GM19324 (cell line): Measurements from ENCODE around the gene LRFN3.
A peak's percentile ranks its signal among the peaks of the same experiment; 100 is the strongest.
"Not testable (repeated sequence)": the region's sequence is repeated elsewhere in the genome, so short reads cannot be mapped to it uniquely, and the experiment has no call there.

ENCODE experiments used
- ATAC-seq: cut with Tn5 transposase; IDR thresholded peaks from one replicate; pipeline ENCODE4 v1.9.1; 2021; ENCODE audit warnings: mild to moderate bottlenecking, moderate library complexity; ENCODE audit not compliant: unreplicated experiment, low FRiP score

LRFN3 gene

DNA sequence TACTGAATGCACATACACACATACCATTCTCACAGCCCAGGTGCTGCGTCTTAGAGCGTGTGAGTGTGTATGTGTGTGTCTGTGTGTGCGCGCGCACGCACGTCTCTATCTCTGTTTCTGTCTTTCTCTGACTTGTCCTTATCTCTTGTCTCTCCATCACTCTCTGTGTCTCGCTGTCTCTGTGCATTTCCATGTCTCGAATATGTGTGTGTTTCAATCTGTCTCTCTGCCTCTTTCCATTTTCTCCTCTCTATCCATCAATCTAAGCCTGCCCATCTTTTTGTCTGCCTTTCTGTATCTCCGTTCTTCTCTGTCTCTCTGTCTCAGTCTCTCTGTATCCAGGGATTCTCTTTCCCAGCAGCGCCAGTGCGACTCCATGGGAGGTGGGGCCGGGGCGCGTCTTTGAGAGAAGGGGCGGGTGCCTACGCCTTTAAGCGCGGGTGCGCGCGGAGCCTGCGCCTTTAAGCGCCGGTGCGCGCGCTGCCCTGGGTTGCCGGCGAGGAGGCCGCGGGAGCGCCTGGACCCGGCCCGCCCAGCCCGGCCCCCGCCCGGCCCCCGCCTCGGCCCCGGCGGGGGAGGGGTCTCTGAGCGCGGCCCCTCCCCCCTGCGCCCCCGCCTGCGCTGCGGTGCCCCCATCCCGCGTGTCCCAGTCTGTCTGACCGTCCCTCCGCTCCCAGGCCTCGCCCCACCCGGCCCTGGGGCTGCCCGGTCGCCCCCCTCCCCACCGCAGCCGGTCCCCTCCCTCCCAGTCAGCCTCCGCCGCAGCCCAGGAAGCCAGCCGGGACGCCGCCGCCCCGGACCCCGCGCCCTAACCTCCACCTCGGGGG is at the start of gene LRFN3:
LRFN3 (plus strand) TSS at position 464 of the 827 bp plus-strand sequence. CDS start 3,052 bp downstream, outside the sequence.
- no peak for ATAC-seq

DNA sequence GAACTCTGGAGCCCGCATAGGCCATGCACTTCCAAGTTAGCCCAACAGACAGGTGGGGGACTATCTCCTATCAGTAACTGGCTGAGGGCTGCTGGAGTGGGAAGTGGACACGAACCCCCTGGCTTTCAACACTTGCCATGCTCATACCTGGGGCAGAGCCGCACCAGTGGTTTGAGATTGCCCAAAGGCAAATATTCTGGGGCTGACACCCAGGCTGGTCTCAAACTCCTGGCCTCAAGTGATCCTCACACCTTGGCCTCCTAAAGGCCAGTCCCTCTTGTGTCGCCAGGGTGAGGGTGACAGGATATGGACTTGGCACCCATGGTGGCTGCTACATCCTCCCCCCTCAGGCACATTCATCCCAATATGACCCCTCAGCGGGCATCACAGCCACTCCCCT is 49.0 kb upstream of the LRFN3 start:
- no peak for ATAC-seq

DNA sequence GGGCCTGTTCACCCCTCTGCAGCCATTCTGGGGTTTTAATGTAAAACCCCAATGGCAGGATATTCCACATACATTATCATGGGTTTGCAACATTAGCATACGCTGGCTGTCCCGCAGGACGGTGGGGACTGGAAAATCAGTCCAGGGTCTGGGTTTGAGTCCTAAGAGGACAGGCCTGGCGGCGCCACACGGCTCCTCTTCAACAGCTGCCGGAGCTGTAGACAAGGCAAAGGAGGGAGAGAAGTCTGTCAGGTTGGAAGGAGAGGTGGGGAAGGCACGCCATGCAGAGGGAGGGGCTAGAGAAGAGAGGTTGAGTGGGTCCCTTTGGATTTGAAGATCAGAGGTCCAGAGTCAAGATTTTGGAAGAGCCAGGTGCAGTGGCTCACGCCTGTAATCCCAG is 47.8 kb upstream of the LRFN3 start:
- no peak for ATAC-seq

- ATAC-seq, result no peak
Observed at GRCh38 chr19:35889370-35890112, 46.6 kb upstream of the LRFN3 start.

- ATAC-seq, result no peak
Observed at GRCh38 chr19:35890113-35890650, 46.0 kb upstream of the LRFN3 start.

DNA sequence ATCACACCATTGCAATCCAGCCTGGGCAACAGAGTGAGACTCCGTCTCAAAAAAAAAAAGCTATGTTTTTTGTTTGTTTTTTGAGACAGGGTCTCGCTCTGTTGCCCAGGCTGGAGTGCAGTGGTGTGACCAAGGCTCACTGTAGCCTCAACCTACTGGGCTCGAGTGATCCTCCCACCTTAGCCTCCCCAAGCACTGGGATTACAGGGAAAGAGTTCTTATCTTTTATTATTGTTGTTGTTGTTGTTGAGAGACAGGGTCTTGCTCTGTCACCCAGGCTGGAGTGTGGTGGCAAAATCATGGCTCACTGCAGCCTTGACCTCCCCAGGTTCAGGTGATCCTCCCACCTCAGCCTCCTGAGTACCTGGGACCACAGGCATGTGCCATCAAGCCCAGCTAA is 44.4 kb upstream of the LRFN3 start:
- ATAC-seq, result not testable (repeated sequence)

GRCh38 chr19:35894342-35894741 is 41.8 kb upstream of the LRFN3 start:
- ATAC-seq, result no peak

DNA sequence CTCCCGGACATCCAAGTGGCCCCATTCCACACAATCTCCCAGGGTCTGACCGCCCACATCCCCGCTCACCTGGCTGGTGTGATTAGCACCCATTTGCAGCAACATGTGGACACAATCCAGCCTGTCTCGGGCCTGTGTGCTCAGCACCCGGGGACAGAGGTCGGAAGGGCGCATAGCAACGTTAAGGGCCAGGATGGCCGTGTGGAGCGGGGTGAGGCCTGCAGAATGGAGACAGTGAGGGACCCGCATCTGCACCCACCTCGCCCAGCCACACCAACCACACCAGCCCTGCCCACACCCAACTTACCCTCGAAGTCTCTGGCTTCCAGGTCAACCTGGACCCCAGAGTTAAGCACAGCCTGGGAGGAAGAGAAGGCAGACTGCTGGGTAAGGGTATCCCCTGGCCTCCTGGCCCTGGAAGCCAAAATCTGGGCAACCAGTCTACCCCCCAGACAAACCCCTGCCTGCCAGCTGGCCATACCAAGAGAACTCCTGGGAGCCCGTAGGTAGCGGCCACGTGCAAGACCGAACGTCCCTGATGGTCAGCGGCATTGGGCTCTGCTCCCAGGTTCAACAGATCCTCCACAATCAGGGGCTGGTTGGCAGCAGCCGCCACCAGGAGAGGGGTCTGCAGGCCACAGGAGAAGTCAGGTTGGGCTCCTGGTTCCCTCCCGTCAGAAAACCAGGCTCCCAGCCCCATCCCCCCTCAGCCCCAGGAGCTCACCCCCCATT is 40.1 kb upstream of the LRFN3 start:
- ATAC-seq, result no peak

GRCh38 chr19:35896643-35897040 is 39.5 kb upstream of the LRFN3 start:
- ATAC-seq, result no peak

- no peak for ATAC-seq
Observed at GRCh38 chr19:35897706-35898451, 38.3 kb upstream of the LRFN3 start.

DNA sequence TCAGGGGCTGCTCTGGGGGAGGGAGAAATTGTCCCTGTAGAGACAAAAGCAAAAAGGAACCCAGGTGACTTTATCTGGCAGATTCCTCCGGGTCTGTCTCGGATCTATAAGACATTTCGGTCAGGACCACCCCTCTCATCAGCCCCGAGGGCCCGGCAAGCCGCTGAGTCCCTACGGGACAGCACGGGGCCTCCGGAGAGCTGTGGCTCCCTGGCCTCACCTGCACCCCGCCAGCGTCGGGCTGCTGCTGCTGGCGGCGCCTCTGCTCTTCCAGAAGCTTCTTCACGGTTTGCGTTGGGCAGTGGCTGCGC is 37.7 kb upstream of the LRFN3 start:
- ATAC-seq, result no peak

GRCh38 chr19:35899547-35900214 is 36.5 kb upstream of the LRFN3 start:
- peak; percentile 46 for ATAC-seq

GRCh38 chr19:35901055-35901644 is 35.0 kb upstream of the LRFN3 start:
- ATAC-seq, result no peak

GRCh38 chr19:35901854-35902661 is 34.1 kb upstream of the LRFN3 start, which contains the start of gene HCST:
Gene HCST, plus strand, starts transcription at chr19:35902529. Its CDS starts 65 bp downstream, at chr19:35902594.
- no peak for ATAC-seq

- ATAC-seq, result no peak
Observed at GRCh38 chr19:35902870-35903475, 33.2 kb upstream of the LRFN3 start.

DNA sequence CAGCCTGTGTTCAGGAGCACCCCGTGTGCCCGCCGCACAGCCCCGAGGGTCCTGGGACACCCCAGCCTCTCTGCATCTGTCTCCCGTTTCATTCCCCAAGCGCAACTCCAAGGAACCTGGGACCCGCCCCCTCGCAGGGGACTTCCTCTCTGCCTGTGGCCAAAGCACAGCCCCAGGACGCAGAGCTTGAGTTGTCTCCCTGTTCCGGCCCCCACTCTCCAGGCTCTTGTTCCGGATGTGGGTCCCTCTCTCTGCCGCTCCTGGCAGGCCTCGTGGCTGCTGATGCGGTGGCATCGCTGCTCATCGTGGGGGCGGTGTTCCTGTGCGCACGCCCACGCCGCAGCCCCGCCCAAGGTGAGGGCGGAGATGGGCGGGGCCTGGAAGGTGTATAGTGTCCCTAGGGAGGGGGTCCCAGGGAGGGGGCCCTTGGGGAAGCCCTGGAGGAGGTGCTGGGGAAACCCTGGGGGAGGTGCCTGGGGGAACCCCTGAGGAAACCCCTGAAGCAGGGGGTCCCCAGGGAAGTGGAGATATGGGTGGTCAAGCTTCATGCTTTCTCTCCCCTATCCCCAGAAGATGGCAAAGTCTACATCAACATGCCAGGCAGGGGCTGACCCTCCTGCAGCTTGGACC is 32.5 kb upstream of the LRFN3 start:
- ATAC-seq, result peak; percentile 33

DNA sequence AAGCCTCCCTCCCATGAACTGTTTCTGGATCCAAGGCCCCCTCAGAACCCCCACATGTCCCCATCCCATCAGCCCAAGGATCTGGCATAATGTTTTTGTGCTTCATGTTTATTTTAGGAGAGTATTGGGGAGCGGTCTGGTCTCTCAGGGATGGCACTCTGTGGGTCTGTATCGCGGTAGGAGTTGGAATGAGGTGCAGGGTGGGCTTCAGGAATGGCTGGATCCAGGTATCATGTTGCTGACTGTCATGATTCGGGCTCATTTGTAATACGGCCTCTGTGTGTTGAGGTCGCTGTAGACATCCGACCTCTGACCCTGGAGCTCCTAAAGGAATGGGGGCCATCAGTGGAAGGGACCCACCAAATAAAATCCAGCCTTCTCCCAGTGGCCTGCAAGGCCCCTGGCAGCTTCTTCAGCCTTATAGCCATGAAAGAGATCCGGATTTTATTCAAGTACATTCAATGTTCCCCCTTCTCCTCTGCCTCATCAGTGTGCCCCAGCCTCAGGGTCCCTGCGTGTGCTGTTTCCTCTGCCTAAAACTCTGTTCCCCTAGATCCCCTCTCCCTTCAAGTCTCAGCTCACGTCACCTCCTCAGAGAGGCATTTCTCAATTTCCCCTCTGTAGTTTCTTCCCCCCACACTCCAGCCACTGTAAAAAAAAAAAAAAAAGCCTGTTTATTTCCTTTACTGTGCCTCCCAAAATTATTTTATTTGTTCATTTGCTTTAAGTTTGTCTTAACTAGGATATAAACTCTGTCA is 31.7 kb upstream of the LRFN3 start:
- no peak for ATAC-seq
